ENCODE data around the gene NOC2L. TPM values are rescaled to one million over a fixed set of nuclear protein-coding genes. Genes with fewer than 3 reads are reported as not detected.
A peak's percentile ranks its signal among the peaks of the same experiment; 100 is the strongest.

Gene NOC2L
- 48.8 TPM for polyA plus RNA-seq (2012; ENCODE audit: low read depth, missing spikeins)

DNA sequence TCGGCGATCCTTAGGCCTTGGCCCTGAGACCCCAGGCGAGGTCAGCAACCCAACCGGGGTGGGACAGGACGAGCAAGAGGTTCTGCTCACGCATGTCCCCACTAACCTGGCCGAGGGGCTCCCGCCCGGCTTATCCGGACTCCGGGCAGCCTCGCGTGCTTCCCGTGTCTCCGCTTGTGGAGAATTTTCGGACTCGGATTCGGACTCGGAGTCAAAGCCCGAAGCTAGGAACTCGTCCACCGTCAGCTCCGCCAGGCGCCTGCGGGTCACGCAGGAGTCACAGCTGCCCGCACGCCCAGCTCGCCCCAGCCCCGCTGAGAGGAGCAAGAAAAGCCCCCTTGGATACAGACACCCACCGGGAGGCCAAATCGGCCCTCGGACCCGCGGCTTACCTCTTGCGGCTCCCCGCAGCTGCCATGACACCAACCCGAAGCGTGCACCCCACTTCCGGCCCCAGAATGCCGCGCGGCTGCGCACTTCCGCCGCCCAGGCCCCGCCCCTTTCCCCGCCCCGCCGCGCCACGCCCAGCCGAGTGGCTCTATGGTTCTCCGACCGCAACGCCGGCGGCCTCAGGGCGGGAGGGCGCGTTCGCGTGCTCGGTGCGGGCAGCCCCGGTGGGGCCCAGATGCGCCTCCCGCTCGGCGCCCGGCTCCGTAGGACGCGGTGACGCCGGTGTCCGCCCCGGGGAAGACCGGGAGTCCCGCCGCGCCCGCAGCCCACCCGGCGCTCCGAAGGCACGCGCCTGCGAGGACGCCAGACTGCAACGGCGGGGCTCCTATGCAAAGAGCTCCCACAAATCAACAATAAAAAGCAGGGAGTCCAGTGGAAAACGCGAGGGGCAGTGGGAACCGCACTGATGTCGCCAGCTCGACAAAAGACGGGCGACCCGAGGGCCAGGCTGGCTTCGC is at the start of gene NOC2L:
Gene NOC2L, minus strand, starts transcription at position 434 of the 908 bp plus-strand sequence. Its CDS starts 16 bp downstream, at position 418.
- TF ChIP-seq SPI1 (IDR thresholded peaks at IDR 0.05; ENCODE audit: low read depth, low read length) (no peak), PAX5 (IDR thresholded peaks at IDR 0.05; ENCODE audit: insufficient read depth, low read length, severe bottlenecking) (no peak), TAF1 (IDR thresholded peaks at IDR 0.05; ENCODE audit: low read depth, low read length) (peak; percentile 92), POLR2AphosphoS5 (IDR thresholded peaks at IDR 0.05; ENCODE audit: low read depth, low read length) (peak; percentile 69), POLR2A (IDR thresholded peaks at IDR 0.05; ENCODE audit: low read depth, low read length) (peak; percentile 80), POU2F2 (IDR thresholded peaks at IDR 0.05; ENCODE audit: low read depth, low read length) (no peak)
- FAIRE-seq (peak; percentile 98), DNase-seq (ENCODE audit: insufficient read length, low spot score) (peak; percentile 97)

DNA sequence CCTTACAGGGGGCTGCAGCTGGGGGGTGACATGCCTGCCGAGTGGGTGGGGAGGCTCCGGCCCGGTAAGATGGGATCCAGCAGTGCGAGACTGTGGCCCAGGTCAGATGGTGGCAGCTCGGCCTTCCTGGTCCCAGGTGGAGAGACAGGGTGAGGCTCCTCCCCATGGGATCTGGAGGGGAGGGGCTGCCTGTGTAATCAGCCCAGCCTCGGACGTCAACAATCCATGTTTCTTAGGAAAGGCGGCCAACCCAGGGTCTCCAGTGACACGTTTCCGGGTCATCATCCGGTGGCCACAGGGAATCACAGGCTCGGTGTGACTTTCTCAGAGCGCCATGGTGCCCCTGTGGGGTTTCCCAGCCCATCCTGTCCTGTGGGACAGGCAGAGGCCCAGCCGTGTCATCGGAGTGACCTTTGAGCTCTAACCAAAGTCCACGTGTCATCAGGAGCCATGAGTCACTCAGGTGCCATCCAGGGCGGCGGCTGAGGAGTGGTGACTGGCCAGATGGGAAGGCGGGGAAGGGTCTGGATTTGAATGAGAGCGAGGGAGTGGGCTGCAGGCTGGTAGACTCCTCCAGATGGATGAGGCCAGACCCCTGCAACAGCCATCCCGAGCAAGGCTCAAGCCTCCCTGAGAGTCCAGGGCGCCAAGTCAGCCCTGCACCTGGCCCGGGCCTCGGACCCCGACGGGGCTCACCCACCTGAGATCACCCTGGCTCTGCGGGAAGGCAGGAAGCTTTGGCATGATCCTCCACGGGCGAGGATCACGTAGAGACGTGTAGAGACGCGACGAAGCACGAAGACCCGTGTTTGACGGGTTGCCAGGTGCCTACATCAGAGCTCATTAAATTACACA is 47.5 kb upstream of the NOC2L start:
- TF ChIP-seq PAX5 (IDR thresholded peaks at IDR 0.05; ENCODE audit: insufficient read depth, low read length, severe bottlenecking) (no peak), POU2F2 (IDR thresholded peaks at IDR 0.05; ENCODE audit: low read depth, low read length) (no peak), POLR2A (IDR thresholded peaks at IDR 0.05; ENCODE audit: low read depth, low read length) (no peak), POLR2AphosphoS5 (IDR thresholded peaks at IDR 0.05; ENCODE audit: low read depth, low read length) (no peak), TAF1 (IDR thresholded peaks at IDR 0.05; ENCODE audit: low read depth, low read length) (no peak)
- no peak for DNase-seq (ENCODE audit: insufficient read length, low spot score)
- no peak for FAIRE-seq

DNA sequence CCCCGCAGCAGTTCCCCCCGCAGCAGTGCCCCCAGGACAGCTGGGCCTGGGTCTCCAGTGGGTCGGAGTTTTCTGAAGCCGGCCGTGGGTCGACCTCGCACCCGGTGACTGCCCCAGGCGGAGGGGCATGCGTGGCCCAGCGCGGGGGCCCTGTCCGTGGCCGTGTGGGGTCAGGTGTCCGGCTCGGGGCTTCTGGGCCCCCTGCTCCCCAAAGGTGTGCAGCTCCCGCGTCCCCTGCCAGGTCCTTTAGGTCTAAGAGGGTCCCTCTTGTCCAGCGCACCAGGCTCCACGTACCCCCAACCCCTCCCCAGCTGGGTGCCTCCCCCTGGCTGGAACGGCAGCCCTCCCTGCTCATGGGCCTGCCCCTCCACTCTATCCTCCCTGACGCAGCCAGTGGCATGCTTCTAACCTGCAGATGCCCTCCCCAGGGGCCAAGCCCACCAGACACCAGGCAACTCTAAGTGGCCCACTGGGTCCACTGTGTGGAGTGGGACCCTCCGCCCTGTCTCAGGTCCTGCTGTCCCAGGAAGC is 46.8 kb upstream of the NOC2L start:
- TF ChIP-seq SPI1 (IDR thresholded peaks at IDR 0.05; ENCODE audit: low read depth, low read length) (no peak), PAX5 (IDR thresholded peaks at IDR 0.05; ENCODE audit: insufficient read depth, low read length, severe bottlenecking) (no peak), TAF1 (IDR thresholded peaks at IDR 0.05; ENCODE audit: low read depth, low read length) (no peak), POU2F2 (IDR thresholded peaks at IDR 0.05; ENCODE audit: low read depth, low read length) (no peak), POLR2AphosphoS5 (IDR thresholded peaks at IDR 0.05; ENCODE audit: low read depth, low read length) (no peak), POLR2A (IDR thresholded peaks at IDR 0.05; ENCODE audit: low read depth, low read length) (no peak)
- FAIRE-seq (no peak), DNase-seq (ENCODE audit: insufficient read length, low spot score) (no peak)

DNA sequence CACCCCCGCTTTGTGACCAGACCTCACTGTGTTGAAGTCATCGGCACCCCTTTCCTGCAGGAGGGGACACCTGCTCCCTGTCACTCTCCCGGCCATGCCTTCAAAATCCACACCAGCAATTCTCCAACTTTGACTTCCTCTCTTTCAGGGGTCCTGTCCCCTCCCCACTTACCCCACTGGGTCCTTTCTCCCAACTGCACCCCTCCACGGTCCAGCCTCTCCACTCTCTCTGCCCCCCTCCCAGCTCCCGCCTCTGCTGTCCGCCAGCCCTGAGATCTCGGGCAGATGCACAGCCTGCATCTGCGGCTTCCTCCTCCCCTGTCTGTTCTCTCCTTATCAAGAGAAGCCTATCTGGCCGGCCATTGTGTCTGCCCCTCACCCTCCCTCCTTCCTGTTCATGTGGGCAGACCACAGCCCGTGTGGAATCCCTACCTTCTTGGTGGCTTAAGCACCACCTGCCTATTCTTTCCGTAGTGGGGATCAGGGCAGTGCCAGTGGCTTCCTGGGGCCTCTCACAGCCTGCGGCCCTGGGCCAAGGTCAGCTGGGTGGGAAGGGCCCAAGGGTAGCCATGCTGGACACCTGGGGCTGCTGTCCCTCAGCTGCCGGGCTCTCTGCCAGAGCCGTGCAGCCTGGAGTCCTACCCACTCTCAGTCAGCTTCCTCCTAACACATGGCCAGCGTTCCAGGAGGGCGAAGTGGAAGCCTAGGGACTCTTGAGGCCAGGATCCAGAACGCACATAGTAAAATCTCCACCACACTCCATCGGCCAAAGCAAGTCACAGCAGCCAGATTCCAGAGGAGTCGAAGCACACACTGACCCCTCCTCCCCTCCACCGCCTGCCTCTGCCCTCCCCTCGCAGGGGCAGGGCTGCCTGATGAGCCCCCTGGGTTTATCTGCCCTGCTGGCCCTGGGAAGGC is 46.0 kb upstream of the NOC2L start:
- FAIRE-seq (peak; percentile 33), DNase-seq (ENCODE audit: insufficient read length, low spot score) (no peak)
- no peak for TF ChIP-seq SPI1 (IDR thresholded peaks at IDR 0.05; ENCODE audit: low read depth, low read length)
- TF ChIP-seq POLR2AphosphoS5 (IDR thresholded peaks at IDR 0.05; ENCODE audit: low read depth, low read length) = no peak
- TF ChIP-seq POLR2A (IDR thresholded peaks at IDR 0.05; ENCODE audit: low read depth, low read length) = no peak
- TF ChIP-seq TAF1 (IDR thresholded peaks at IDR 0.05; ENCODE audit: low read depth, low read length) = no peak

DNA sequence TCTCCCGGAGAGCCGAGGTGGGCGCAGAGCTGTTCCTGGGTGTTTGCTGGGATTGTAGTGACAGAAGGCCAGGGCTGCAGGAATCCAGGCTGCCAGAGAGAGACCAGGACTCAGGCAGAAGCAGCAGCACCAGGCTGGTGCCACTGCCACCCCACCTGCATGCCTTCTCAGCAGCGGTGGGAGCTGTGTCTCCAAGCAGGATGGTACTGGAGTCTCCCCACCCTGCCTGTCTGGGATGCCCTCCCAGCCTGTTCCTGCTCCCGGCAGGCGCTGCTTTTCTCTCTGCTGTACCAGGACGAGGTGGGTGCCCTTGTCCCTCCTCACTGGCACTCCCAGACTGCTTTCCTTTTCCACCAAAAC is 45.3 kb upstream of the NOC2L start:
- DNase-seq (ENCODE audit: insufficient read length, low spot score) (no peak), FAIRE-seq (no peak)
- TF ChIP-seq PAX5 (IDR thresholded peaks at IDR 0.05; ENCODE audit: insufficient read depth, low read length, severe bottlenecking) (no peak), SPI1 (IDR thresholded peaks at IDR 0.05; ENCODE audit: low read depth, low read length) (no peak), POLR2AphosphoS5 (IDR thresholded peaks at IDR 0.05; ENCODE audit: low read depth, low read length) (no peak), TAF1 (IDR thresholded peaks at IDR 0.05; ENCODE audit: low read depth, low read length) (no peak), POU2F2 (IDR thresholded peaks at IDR 0.05; ENCODE audit: low read depth, low read length) (no peak), POLR2A (IDR thresholded peaks at IDR 0.05; ENCODE audit: low read depth, low read length) (no peak)

DNA sequence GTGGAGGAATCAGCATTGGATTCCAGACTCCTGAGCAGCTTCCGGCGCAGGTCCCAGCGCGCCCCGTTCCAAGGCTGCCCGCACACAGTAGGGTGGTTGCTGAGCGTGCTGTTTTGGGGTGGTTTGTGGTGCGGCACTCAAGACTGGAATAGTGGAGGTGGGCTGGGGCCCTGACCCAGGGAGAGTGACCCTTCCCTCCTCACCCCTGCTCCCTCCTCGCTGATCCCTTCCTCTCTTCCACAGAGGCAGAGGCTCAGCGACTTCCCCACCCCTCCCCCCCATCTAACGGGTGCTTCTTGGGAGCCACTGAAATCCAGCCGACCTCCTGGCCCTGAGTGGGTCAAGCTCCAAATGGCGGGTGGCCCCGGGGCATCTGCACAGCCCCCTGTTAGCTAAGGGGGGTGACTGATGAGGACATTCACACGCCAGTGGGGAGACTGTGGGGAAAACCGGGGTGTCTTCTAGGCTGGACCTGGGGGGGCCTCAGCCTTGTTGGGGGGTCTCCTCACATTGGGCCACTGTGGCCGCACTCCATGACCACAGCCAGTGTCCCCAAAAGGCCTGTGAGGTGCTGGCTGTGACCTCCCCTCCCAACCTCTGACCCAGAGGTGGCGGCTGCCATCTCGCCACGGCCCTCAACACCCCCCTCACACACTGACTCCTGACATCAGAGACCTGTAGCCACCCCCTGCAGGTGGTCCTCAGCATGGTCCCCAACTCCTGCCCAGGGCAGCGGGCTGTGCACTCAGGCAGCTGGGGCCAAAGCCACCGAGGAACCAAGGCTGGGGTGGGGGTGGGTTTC is 44.8 kb upstream of the NOC2L start:
- no peak for DNase-seq (ENCODE audit: insufficient read length, low spot score)
- TF ChIP-seq TAF1 (IDR thresholded peaks at IDR 0.05; ENCODE audit: low read depth, low read length) = no peak
- no peak for TF ChIP-seq POLR2AphosphoS5 (IDR thresholded peaks at IDR 0.05; ENCODE audit: low read depth, low read length)
- no peak for TF ChIP-seq POLR2A (IDR thresholded peaks at IDR 0.05; ENCODE audit: low read depth, low read length)
- TF ChIP-seq POU2F2 (IDR thresholded peaks at IDR 0.05; ENCODE audit: low read depth, low read length) = no peak
- TF ChIP-seq SPI1 (IDR thresholded peaks at IDR 0.05; ENCODE audit: low read depth, low read length) = no peak
- TF ChIP-seq PAX5 (IDR thresholded peaks at IDR 0.05; ENCODE audit: insufficient read depth, low read length, severe bottlenecking) = no peak
- FAIRE-seq = no peak

DNA sequence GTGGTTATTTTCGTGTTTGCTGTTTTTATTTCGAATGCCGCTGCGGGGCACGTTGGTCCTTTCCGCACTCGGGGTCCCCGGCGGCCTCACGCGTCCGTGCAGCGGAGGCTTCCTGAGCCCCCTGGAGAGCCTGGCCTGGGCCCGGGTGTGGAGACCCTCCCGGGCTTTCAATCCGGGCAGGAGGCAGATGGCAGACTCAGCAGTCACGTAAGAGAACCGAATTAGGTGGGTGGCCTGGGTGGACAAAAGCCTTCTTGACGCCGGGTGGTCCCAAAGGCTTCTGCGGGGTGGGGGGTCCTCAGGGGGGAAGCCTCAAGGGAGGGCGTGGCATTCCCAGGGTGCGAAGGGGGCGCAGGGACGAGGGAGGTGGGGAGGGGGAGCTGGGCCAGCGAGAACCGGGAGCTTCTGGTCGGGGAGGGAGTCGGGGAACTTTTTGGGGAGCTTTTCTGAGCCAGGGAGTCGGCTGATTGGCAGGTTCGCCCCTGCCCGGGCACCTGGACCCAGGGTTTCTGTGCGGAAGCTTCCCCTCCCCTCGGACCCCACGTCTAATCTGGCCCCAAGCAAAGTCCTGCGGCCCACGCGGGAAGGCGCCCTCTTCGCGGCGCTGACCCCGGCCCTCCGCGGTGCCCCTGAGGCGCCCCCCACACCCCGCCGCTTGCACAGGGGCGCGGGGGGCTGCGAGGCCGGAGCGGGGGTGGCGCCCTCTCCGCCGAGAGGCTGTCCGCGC is 42.2 kb upstream of the NOC2L start:
- no peak for DNase-seq (ENCODE audit: insufficient read length, low spot score)
- no peak for FAIRE-seq
- TF ChIP-seq POLR2A (IDR thresholded peaks at IDR 0.05; ENCODE audit: low read depth, low read length) (no peak), POLR2AphosphoS5 (IDR thresholded peaks at IDR 0.05; ENCODE audit: low read depth, low read length) (no peak), POU2F2 (IDR thresholded peaks at IDR 0.05; ENCODE audit: low read depth, low read length) (no peak), SPI1 (IDR thresholded peaks at IDR 0.05; ENCODE audit: low read depth, low read length) (no peak), TAF1 (IDR thresholded peaks at IDR 0.05; ENCODE audit: low read depth, low read length) (no peak), PAX5 (IDR thresholded peaks at IDR 0.05; ENCODE audit: insufficient read depth, low read length, severe bottlenecking) (no peak)
